ENCODE measurements around the gene LENG8.

LENG8 gene

DNA sequence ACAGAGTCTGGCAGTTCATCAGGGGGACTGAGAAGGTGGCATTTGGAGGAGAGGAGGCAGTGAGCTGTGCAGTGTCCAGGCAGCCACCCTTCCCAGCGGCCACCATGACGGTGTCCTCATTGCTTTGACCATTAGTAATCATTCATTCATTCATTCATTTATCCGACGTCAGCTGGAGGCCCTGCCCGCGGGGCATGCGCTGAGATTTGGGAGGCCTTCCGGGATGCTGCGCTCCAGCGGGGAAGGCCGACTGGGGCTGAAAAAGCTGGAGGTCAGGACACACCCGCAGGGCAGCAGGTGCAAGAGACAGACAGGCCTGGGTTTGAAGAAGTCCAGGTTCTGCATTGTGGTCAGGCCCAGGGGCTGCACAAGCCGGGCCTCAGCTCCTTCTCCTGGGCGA lies 24.8 kb upstream of the LENG8 start:
- no peak for DNase-seq (ENCODE audit: low spot score)

DNA sequence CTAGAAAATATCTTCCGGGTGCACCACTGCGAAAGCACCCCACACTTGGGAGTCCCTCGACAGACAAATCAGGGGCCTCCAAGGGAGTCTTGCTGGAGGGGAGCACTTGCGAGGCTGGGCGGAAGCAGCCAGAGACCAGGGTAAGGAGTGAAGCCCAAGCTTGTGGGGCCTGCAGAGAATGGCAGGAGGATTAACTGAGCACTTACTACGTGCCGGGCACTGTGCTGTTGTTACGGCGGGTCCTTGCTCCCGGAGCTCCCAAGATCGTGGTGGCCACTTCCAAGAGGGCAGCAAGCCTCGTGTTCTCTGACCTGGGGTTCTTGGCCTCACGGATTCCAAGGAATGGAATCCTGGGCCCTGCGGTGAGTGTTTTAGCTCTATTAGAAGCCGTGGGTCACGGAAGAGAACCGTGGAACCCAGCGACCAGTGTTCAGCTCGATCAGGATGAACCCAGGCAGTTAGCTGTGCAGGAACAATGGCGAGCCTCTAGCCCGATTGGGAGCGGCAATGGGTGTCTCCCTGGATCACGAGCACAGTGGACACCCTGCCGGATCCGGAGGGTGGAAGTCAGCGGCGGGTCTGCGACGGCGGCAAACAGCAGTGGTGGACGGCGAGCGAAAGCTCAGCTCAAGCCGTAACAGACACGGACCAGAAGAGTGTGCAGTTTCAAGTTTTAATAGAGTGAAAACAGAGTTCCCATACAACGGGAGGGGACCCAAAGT lies 24.2 kb upstream of the LENG8 start:
- no peak for DNase-seq (ENCODE audit: low spot score)

DNA sequence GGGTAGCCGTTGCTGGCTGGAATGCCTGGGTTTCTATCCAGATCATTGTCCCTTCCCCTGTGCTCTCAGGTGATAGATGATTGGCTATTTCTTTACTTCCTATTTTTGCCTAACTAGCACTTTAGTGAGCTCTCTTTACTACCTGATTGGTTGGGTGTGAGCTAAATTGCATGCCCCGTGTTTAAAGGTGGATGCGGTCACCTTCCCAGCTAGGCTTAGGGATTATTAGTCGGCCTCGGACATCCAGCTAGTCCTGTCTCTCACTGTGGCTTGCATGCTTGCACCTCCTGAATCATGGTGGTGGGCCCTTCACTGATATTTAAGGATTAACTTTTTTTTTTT lies 23.6 kb upstream of the LENG8 start:
- DNase-seq (ENCODE audit: low spot score): no peak

DNA sequence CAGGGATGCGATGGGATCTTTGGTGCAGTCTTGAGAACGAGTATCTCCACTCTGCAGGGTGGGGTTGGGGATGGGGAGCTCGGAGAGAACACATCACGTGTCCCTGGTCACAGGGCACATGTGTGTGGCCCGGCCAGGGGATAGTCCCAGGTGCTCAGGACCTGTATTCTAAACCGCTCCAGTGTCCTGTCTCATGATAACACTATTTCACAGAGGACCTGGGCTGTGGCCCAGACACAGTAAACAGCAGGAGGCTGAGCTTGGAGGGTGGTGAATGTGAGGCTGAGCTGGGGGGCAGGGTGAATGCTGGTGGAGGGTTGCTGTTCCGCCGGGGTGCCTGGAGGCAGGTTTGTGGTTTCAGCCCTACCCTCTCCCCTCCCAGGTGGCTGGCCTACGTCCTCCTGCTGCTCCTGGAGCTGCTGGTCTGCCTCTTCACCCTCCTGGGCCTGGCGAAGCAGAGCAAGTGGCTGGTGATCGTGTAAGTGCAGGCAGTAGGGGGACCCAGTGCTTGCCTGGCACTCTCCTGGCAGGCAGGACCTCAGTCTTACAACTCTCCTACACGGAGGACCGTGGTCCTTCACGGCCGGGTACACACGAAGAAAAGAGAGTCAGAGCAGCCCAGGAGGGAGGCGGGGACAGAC lies 22.6 kb upstream of the LENG8 start:
- DNase-seq (ENCODE audit: low spot score): no peak

DNA sequence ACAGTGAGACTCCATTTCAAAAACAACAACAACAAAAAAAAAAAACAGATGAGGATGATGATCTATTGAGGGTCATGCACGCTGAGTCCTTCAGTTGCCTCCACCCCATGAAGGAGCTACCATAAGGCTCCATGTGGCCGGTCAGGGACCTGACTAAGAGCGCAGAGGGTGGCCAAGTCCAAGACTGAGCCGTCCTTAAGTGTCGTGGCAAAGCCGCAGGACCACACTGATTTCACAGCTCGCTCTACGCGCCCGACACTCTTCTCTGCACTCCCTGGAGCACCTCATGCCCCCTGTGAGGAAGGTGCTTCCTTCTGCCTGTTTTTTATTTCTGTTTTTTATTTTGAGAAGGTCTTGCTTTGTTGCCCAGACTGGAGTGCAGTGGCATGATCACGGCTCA lies 21.4 kb upstream of the LENG8 start:
- DNase-seq (ENCODE audit: low spot score): no peak

DNA sequence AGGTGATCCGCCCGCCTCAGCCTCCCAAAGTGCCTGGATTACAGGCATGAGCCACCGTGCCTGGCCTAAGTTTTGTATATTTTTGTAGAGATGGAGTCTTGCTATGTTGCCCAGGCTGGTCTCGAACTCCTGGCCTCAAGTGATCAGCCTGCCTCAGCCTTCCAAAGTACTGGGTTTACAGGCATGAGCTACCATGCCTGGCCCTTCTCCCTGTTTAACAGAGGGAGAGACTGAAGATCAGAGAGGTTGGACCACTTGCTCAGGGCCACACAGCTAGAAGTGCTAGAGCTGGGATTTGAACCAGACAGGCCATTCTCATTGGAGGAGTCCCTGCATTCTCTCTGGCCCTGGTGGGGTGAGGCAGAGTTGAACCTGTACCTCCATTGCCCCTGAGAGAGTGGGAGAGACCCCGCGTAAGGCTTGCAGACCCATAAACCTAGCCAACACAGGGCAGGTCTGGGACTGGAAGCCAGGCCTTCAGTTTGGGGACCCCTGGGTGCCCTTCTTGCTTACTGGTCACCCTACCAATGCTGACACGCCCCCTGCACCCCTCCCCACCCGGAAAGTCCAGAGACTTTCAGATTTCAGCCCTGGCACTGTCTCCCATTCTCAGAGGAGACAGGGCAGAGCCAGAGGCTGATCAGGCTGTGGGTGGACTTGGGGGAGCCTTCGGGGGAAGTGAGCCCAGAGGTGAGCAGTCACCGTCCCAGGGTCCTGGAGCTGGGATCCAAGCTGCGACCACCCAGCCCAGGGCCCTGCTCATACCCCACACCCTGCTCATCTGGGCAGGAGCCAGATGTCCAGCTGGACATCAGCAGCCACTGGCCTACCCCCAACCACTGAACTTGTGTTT lies 20.4 kb upstream of the LENG8 start:
- DNase-seq (ENCODE audit: low spot score): no peak

DNA sequence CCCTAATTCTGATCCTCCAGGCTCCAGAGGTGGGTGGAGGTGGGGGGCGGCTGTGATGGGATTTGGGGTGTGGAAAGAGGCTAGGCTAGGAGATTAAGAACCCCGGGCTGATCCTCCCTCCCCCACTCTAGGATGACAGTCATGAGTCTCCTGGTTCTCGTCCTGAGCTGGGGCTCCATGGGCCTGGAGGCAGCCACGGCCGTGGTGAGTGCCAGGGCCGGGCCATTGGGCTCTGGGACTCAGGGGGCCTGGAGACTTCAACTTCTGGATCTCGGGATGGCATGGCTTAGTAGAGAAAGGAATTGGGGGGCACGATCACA lies 19.9 kb upstream of the LENG8 start:
- DNase-seq (ENCODE audit: low spot score): no peak

DNA sequence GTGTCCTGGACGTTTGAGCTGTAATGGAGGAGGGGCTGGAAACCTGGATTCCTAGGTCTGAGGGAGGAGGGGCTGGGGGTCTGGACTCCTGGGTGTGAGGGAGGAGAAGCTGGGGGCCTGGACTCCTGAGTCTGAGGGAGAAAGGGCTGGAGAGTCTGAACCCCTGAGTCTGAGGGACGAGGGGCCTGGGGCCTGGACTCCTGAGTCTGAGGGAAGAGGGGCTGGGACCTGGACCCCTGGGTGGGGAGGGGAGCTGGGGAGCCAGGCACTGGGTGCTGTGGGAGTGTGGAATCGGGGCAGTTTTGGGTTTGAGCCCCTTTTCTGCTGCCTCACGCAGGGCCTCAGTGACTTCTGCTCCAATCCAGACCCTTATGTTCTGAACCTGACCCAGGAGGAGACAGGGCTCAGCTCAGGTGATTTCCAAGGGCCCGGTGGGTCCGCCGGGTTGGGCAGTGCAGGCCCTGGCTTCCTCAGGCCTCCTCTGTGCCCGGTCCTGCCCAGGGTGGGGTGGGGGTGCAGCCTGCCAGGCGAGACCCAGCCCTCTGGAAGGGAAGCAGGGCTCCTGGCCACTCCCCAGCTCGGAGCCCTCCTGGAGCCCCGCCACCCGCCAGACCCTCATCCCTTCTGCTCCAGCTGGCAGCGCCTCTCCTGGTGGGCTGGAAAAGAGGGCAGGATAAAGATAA lies 19.3 kb upstream of the LENG8 start:
- no peak for DNase-seq (ENCODE audit: low spot score)

DNA sequence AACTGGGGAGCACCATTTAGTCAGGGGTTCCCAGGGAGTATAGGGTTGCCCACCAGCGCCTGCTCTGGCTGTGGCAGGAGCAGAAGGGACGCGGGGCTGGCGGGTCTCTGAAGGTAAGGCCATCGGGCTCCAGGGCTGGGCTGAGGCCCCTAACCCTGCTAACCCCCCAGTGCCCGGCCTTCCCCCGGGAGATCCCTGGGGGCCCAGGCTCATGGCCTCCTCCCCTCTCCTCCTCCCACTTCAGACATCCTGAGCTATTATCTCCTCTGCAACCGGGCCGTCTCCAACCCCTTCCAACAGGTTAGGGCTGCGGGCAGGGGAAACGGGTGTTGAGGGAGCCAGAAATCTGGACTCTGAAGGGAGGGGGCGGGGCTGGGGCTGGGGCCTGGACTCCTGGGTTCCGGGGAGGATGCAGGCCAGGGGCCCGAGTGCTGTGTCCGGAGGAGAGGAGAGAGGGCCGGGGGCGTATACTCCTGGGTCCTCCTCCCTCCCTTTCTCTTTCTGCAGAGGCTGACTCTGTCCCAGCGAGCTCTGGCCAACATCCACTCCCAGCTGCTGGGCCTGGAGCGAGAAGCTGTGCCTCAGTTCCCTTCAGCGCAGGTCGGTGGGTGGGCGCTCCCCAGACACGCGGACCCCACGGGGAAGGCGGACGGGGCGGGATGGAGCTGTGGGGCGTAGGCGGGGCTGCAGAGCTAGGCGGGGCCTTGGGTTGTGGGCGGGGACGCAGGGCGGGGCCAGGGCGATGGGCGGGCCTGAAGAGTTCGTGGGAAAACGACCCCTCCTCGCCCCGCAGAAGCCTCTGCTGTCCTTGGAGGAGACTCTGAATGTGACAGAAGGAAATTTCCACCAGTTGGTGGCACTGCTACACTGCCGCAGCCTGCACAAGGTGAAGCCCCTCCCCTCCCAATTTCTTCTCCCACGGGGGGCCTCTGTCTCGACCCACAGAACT lies 18.4 kb upstream of the LENG8 start:
- peak; percentile 67 for DNase-seq (ENCODE audit: low spot score)

DNA sequence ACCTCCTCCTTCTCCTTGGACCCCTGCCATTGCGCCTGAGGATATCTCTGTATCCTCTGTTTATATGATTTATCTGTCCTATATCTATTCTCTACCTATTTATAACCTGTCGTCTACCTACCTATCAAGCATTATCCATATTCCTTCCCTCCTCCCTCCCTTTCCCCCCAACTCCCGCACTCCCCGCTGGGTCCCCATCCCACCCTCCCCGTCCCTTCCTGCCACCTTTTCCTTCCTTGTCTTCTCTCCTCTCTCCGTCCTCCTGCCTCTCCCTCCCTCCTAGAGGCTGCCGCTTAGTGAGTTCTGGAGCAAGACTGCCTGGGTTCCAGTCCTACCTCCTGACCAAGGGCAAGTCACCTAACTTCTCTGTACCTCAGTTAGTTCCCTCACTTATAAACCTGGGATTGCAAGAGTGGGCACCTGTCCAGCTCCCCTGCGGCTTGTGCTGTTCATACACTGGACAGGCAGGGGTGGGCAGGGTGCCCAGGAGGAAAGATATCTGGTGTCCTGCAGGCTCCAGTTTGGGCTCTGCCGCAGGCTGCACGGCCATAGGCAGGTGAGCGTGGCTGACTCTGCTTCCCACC lies 17.7 kb upstream of the LENG8 start:
- DNase-seq (ENCODE audit: low spot score): no peak

DNA sequence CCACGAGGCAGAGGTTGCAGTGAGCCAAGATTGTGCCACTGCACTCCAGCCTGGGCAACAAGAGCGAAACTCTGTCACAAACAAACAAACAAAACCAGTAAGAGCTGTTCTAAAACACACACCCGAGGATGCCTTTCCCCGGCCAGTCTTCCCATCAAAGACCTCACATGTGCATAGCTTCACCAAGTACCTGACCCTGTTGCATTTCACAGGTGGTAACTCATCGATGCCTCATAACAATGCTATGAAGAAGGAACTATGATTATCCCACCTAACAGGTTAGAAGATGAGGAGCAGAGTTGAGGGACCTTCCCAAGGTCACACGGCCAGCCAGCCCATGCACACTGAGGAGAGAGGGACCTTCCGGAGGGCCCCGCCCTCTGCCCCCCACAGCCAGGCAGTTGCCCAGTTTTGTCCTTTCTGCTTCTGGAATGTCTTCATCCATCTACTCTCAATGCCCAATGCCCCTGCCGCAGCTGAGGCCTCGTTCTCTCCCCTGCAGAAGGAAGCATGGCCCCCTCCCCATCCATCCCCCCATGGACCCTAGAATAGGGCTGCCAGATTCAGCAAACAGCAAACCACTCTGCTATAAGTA lies 16.8 kb upstream of the LENG8 start:
- DNase-seq (ENCODE audit: low spot score): no peak

DNA sequence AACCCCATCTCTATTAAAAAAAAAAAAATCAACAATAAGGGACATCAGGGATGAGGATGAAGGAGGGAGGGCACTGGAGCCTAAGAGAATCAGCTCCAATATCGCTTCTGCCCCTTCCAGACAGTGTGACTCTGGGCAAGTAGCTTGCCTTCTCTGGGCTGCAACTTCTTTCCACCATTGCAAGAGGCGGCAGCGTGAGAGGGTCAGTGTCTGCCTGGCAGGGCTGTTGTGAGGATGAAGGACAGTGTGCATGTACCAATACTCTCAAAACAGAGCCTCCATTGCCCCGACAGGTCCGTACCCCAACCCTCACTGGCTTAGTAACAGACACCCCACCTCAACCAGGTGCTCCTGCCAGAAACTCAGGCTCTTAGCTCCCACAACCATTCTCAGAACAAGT lies 15.3 kb upstream of the LENG8 start:
- no peak for DNase-seq (ENCODE audit: low spot score)

DNA sequence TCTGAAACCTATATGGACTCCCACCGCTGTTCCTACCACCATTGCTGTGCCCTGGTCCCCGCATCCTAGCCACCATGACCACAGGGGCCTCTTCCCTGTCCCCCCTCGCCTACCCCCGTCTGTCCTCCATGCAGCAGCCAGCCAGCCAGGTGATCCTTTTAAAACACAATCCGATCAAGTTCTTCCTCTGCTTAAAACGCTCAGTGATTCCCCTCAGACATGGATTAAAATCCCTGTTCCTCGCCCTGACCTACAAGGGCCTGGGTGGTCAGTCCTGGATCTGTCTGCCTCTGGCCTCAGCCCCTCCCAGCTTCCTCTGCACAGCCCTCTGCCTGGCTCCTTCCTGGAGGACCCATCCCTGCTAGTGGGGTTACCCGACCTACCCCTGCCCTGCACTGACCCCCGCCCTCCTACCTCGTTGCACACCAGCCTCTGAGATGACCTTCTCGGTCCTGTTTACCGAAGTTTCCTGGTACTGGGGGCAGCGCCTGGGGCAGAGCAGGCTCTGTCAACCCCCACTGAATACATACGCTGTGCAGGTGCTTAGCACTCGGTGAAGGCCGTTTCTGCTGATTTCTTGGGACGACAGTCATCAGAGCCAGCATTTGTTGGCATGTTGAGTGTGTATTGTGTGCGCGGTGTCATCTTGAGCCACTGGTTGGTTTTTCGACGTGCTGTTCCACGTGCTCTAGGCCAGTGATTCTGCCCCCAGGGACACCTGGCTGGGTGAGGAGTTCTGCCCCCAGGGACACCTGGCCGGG lies 14.7 kb upstream of the LENG8 start:
- no peak for DNase-seq (ENCODE audit: low spot score)

DNA sequence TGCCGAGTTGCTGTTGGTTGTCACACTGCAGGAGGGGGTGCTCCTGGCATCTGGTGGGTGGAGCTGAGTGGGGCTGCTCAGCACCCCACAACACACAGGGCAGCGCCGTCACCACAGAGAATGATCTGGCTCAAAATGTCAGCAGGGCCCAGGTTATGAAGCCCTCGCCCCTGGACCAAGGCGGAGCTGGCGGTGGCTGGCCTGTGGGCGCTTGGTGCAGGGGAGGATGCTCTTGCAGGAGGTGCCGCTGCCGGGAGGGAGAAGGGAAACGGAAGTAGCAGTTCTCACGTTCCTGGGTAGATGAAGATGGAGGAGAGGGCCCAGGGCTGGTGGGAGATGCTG lies 14.2 kb upstream of the LENG8 start:
- no peak for DNase-seq (ENCODE audit: low spot score)

DNA sequence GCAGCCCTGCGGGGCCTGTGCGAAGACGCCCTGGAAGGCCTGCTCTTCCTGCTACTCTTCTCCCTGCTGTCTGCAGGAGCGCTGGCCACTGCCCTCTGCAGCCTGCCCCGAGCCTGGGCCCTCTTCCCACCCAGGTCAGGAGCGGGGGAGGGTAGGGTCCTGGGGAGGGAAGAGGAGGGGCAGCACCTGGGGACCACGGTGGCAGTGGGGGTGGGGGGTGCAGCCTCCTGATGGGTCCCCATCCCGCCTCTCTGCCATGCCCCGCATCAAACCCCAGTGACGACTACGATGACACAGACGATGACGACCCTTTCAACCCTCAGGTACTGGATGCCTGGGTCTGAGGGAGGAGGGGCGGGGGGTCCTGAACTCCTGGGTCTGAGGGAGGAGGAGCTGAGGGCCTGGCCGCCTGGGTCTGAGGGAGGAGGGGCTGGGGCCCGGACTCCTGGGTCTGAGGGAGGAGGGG lies 13.4 kb upstream of the LENG8 start:
- DNase-seq (ENCODE audit: low spot score): no peak

DNA sequence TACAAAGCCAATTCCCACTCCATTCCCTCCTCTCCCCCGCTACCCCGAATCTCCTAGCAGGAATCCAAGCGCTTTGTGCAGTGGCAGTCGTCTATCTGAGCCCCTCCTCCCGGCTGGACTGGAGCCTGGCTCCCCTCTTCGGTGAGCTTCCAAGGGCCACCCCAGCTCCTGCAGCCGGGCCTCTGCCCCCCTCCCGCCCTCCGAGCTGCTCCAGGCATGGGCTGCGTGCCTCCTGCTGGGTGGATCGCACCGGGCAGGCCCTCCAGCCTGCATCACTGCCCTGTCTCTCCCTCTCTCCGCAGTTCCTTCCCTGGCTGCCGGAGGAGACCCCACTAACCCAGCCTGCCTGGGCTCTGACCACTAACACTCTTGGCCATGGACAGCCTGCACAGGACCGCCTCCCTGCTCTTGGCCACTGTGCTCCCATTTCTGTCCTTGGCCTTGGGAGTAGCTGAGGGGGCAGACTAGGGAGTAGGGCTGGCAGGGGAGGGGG lies 12.9 kb upstream of the LENG8 start:
- no peak for DNase-seq (ENCODE audit: low spot score)

DNA sequence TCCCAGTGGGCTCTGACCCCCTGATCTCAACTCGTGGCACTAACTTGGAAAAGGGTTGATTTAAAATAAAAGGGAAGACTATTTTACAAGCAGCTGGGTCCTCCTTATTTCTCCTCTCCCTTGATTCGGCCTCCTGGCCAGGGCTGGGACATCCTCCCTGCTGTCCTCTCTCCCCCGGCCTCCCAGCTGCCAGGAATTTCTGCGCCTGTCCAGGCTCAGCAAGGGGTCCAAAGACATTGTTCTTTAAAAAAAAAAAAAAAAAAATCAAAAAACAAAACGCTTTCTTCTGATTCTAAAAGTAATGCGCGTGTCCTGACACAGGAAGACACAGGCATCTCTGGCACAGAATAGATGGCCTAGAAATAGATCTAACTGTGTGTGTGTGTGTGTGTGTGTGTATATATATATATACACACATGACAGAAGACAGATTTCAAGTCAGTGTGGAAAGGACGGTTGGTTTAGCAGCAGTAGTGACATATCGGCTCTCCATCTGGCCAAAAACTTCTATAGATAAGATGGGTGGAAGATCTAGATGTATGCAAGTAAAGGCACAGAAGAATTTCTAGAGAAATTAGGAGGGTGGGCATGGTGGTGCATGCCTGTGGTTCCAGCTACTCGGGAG lies 12.3 kb upstream of the LENG8 start:
- no peak for DNase-seq (ENCODE audit: low spot score)

DNA sequence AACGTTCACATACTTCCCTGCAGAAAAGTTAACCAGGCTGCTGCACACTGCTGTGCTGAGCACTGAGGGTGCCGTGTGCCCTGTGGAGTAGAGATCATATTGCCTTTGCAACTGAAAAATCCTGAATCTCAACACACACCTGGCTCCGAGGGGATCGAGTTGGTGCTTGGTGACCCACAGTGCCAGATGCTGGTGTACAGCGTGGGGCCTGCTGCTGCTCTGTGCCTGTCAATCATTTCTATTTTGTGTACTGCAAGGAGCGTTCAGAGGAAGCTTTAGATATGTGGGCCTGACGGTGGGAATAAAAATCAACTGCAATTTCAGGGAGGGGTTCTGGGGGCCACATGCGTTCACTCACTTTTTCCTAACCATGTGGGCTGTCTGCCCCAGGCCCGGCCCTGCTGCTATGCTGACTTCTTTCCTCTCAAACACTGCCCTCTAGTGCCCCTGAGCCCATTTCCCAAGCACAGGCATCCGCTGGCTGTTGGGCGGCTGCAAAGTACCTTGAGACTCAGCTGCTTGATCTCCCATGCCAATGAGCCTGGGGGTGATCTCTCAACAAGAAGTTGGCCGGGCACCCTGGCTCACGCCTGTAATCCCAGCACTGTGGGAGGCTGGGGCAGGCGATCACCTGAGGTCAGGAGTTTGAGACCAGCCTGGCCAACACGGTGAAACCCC lies 9.7 kb upstream of the LENG8 start:
- peak; percentile 76 for DNase-seq (ENCODE audit: low spot score)

DNA sequence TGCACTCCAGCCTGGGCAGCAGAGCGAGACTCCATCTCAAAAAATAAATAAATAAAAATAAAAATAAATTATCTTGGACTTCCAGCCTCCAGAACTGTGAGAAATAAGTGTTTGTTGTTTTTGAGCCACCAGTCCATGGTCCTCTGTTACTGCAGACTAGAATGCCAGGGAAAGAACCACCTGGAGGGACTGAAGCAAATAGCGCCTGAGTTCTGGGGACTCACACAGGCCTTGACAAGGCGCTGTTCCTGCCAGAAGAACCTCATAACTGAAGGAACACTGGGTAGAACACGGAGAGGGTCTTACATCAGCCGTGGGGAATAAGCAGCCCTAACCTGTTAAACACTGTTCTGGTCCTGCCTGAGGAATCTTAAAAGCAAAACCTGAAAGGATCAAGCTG lies 8.4 kb upstream of the LENG8 start:
- no peak for DNase-seq (ENCODE audit: low spot score)
